ENCODE results near the gene FOXP1.

- TF ChIP-seq CTCF (conservative IDR thresholded peaks at IDR 0.05 in 1 of 2, IDR thresholded peaks at IDR 0.05 in 1 of 2; ENCODE audit: low read depth in 1 of 2, low read length in 2 of 2), result no peak
- no peak for TF ChIP-seq EZH2 (IDR thresholded peaks at IDR 0.05; ENCODE audit: low read length, missing control alignments)
These were observed 141.4 kb downstream of the FOXP1 start for GRCh38 chr3:71441925-71442651.

All from fibroblast of lung (primary cell).